Lower leg skin (tissue), 4 donors: ENCODE results near the gene PTHLH. TPM values are rescaled to one million over a fixed set of nuclear protein-coding genes. Genes with fewer than 3 reads are reported as not detected.
A peak's percentile ranks its signal among the peaks of the same experiment; 100 is the strongest.

ENCODE experiments used
- DNase-seq, 2 donors: peaks; one replicate each; pipeline ENCODE4 v3.0.0-alpha.2; 2019; ENCODE audit warnings: low spot score in 2 of 2
- H3K4me3 ChIP-seq: fragments of 200-600 bp; sonication (generic); 2 replicates; pipeline ENCODE4 v1.5.1; 2017; ENCODE audit warnings: mild to moderate bottlenecking, low read depth; ENCODE audit not compliant: poor library complexity, severe bottlenecking
- POLR2A ChIP-seq, 2 donors: fragments of 450-650 bp; IDR thresholded peaks; one replicate each; pipeline ENCODE4 v1.6.1; 2016 to 2017; ENCODE audit warnings: antibody characterized with exemption in 2 of 2, mild to moderate bottlenecking in 1 of 2, moderate library complexity in 1 of 2
- WGBS, 2 donors: methylation state at CpG; one replicate each; pipeline ENCODE4 v1.1.5; 2018; 5-methylcytosine and 5-hydroxymethylcytosine counted together
- intact Hi-C: fragments of 100-400 bp; cut with DNase I; formaldehyde crosslinking; loops from one replicate; pipeline ENCODE4 v1.15.0; 2023; ENCODE audit warnings: low total_unique reads
- total RNA-seq, 4 donors: library from RNA; depleted of rRNA; stranded (reverse); fragments of >200 nt; gene quantifications; one replicate each; pipeline ENCODE4 v1.1.0, GENCODE V29; 2016
- TF ChIP-seq, protein P1 (sequence below), 3 donors: fragments of 450-650 bp; IDR thresholded peaks; one replicate each; pipeline ENCODE4 v1.5.1; 2016; ENCODE audit warnings: antibody characterized with exemption in 3 of 3, mild to moderate bottlenecking in 3 of 3, moderate library complexity in 2 of 3

Gene PTHLH
- total RNA-seq, 4 donors from 2014 or later: 1.4 to 3.0 (median 2.1) TPM

DNA sequence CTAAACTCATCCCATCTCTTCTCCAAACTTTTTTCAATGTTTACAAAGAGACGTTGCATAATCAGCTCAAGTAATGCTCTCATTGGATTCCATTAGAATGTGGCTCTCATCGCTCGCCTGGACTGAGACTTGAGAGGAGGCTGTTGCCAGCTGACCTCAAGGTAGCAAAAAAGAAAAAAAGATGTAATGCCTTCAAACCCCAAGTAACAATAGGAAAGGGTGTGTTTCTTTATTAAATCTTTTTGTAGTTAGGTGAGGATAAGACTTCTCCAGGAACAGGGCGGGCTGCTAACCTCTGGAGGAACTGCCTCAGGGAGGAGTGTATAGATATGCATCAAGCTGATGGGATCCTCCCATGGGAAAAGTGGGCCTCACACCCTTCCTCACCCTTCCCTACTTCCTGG lies 956 bp upstream of the PTHLH start:
- DNase-seq: no peak
- 51 to 59% methylated on average over 4 of the region's 4 CpGs for WGBS, 2 donors
- intact Hi-C loops: no loop called here

DNA sequence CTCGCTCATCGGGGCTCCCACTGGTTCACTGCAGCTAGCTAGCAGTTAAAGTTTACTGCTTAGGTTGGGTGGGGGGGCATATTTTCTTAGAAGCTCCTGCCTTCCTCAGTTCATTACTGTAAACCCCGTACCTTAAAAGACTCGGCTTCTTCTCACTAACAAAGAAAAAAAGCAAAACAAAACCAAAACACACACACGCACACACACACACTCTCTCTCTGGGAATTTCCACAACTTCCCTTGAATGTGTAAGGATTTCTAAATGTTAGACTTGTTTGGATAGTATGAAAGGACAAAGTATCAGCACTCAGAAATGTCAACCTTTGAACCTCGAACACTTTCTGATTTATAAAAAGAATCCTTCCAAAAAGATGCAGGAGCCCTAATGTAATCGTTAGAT lies 927 bp downstream of the PTHLH start:
- no peak overlapping the region for H3K4me3 ChIP-seq
- DNase-seq: no peak
- intact Hi-C loops: no loop called here
- no peak for TF ChIP-seq POLR2A (IDR thresholded peaks at IDR 0.05)
- TF ChIP-seq, protein P1, sequence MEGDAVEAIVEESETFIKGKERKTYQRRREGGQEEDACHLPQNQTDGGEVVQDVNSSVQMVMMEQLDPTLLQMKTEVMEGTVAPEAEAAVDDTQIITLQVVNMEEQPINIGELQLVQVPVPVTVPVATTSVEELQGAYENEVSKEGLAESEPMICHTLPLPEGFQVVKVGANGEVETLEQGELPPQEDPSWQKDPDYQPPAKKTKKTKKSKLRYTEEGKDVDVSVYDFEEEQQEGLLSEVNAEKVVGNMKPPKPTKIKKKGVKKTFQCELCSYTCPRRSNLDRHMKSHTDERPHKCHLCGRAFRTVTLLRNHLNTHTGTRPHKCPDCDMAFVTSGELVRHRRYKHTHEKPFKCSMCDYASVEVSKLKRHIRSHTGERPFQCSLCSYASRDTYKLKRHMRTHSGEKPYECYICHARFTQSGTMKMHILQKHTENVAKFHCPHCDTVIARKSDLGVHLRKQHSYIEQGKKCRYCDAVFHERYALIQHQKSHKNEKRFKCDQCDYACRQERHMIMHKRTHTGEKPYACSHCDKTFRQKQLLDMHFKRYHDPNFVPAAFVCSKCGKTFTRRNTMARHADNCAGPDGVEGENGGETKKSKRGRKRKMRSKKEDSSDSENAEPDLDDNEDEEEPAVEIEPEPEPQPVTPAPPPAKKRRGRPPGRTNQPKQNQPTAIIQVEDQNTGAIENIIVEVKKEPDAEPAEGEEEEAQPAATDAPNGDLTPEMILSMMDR (IDR thresholded peaks at IDR 0.05): no peak
- WGBS, 2 donors: 69 to 71% methylated on average over 7 of the region's 7 CpGs

More for the DNA sequence above, 956 bp upstream of the PTHLH start:
- TF ChIP-seq, protein P1 (IDR thresholded peaks at IDR 0.05): no peak
- TF ChIP-seq POLR2A (IDR thresholded peaks at IDR 0.05): no peak
- H3K4me3 ChIP-seq: no peak overlapping the region

DNA sequence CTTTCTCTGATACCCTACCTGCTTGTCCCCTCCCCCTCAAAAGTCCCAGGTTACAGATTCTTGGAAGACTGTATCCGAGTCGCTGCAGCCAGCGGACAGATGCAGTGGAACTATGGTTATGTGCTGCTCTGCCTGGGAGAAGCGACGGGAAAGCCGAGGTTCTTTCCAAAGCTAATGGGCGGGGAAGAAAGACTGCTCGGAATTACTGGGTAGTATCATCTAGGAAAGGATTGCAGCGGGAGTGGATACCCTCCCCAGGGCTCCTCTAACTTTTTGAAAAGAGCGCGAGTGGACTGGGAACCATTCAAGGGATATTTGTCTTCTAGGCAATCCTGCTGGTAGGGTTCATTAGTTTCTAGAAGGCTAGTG lies 1.4 kb downstream of the PTHLH start:
- intact Hi-C loops: no loop called here
- WGBS, 2 donors: 36 to 37% methylated on average over 11 of the region's 11 CpGs
- TF ChIP-seq, protein P1 (IDR thresholded peaks at IDR 0.05): no peak
- no peak for TF ChIP-seq POLR2A (IDR thresholded peaks at IDR 0.05)
- DNase-seq: no peak
- no peak overlapping the region for H3K4me3 ChIP-seq

DNA sequence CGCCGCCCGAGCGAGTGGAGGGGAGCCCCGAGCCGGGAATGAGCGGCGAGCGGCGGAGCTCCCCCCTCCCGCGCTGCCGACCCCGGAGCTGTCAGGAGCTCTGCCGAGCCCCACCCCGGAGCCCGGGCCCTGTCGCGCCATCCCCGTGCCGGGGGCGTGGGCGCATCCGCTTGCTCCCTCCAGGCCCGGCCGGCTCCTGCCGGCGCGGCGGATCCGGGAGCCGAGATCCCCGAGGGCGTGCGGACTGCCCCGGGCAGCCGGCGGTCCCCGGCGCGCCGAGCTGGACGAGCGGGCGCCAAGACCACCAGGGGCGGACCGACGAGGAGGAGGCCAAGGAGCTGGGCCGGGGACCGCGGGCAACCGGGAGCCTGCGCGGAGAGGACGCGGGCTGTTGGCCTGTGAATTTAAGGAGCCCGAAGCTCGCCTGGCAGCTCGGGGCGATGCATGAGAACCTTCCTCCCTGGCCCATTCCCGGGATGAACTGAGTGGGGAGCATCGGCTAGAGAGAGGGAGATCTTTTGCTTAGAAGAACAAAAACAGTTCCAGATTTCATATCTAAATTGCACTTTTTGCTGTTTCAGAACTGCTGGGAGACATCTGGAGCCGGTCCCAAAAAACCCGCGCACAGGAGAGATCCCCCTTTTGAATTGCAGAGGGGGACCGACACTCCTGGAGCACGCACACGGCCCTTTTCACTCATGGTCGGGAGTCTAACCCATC lies 2.0 kb downstream of the PTHLH start:
- TF ChIP-seq, protein P1 (IDR thresholded peaks at IDR 0.05): no peak
- TF ChIP-seq POLR2A (IDR thresholded peaks at IDR 0.05): no peak
- DNase-seq: no peak
- WGBS, 2 donors: 3 to 4% methylated on average over 28 to 62 of the region's 69 CpGs
- intact Hi-C loops: no loop called here
- no peak overlapping the region for H3K4me3 ChIP-seq

DNA sequence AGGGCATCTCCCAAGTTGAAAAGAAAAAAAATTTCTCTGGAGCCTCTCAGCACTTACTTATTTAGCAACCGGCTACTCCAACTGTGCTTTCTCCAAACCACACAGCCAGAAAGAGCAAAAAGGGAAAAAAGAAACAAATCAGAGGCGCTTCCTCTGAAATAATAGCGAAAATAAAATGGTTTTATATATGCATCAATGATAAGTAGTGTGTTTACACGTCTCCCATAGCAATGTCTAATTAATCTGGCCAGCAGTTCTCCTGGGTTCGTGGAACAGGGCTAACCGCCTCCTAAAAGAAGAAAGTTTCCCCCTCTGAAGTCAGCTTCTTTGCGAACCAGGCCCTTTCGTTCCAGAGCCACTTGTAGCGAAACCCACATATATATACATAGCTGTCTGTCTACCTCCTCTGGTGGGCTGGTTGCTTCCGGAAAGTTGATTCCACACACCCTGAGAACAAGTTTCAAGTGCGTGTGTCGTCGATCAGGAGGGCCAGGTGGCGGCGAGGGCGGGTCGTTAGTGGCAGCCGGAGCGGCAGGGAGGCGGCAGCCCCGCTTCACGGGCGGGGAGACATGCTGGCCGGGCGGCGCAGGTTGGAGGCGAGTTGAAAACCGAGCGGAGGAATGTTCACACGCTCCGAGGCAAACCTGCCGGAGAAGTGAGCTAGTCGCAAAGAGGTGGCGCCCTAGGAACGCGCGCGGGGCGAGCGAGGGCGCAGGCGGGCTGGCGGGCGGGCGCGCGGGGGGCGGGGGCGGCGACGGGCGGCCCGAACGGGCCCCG lies 2.7 kb downstream of the PTHLH start:
- WGBS, 2 donors: 0 to 1% methylated on average over 36 to 42 of the region's 55 CpGs
- peak in 1 of 2 donors; percentile 87 for DNase-seq
- no peak for TF ChIP-seq POLR2A (IDR thresholded peaks at IDR 0.05)
- TF ChIP-seq, protein P1 (IDR thresholded peaks at IDR 0.05): no peak
- peak overlapping the region; percentile 22 for H3K4me3 ChIP-seq
- intact Hi-C loops: no loop called here
